ES-I3 (cell line): Measurements from ENCODE around the gene RNFT2.
A peak's percentile ranks its signal among the peaks of the same experiment; 100 is the strongest.
"Not testable (repeated sequence)": the region's sequence is repeated elsewhere in the genome, so short reads cannot be mapped to it uniquely, and the experiment has no call there.

Source experiments
- H3K36me3 ChIP-seq: 2 replicates; pipeline ENCODE4 v1.6.1; 2013; ENCODE audit warnings: mild to moderate bottlenecking, low read length, control low read depth, moderate library complexity; ENCODE audit not compliant: insufficient read depth
- H3K4me1 ChIP-seq: 2 replicates; pipeline ENCODE4 v1.6.1; 2013; ENCODE audit warnings: mild to moderate bottlenecking, control low read depth, low read length; ENCODE audit not compliant: insufficient read depth
- H3K9ac ChIP-seq: 2 replicates; pipeline ENCODE4 v1.6.1; 2013; ENCODE audit warnings: low read depth, mild to moderate bottlenecking, low read length, moderate library complexity
- H3K9me3 ChIP-seq: 2 replicates; pipeline ENCODE4 v1.6.1; 2013; ENCODE audit warnings: mild to moderate bottlenecking, low read length, moderate library complexity; ENCODE audit not compliant: control insufficient read depth, insufficient read depth

RNFT2 gene

DNA sequence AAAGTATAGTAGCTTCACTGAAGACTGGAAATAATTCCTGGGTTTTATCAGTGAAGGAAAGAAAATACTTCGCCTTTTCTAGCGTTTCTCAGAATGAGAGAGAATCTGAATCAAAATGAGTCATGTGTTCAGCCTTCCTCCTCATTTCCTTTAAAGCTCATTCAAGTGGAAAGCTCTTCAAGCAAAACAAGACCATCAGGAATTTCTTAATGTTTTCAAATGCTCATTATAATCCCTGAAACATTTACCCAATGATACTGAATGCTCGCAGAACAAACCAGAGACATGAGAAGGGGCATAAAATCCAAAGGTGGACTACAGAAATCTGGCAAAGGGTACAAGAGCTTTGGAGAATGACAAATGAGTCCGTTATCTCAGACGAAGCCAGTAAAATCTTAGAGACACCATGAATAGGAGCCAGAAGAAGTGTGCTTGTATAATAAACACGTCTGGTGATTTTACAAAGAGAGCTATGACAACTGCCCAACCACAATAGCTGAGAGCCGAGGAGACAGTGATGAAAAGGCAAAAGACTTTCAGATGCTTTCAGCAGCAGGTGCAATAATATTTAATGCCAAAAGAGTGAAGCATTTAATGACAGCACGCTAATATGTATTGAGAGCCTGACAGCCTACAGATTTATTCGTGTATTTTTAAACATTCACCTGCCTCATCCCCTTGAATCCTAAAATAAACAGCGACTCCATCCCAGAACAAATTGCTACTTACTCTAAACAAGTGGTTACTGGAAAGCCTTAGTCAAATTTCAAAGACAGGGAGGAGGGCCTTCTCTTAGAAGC, 19.3 kb upstream of the RNFT2 start:
- Histone ChIP-seq H3K9me3 (no peaks in the 10 kb centered on the region), H3K9ac (no peak overlapping the region; the same call in 1 of the 2 replicates), H3K36me3 (peaks cover 12% of the 10 kb centered on the region), H3K4me1 (peaks cover 17% of the 10 kb centered on the region)

DNA sequence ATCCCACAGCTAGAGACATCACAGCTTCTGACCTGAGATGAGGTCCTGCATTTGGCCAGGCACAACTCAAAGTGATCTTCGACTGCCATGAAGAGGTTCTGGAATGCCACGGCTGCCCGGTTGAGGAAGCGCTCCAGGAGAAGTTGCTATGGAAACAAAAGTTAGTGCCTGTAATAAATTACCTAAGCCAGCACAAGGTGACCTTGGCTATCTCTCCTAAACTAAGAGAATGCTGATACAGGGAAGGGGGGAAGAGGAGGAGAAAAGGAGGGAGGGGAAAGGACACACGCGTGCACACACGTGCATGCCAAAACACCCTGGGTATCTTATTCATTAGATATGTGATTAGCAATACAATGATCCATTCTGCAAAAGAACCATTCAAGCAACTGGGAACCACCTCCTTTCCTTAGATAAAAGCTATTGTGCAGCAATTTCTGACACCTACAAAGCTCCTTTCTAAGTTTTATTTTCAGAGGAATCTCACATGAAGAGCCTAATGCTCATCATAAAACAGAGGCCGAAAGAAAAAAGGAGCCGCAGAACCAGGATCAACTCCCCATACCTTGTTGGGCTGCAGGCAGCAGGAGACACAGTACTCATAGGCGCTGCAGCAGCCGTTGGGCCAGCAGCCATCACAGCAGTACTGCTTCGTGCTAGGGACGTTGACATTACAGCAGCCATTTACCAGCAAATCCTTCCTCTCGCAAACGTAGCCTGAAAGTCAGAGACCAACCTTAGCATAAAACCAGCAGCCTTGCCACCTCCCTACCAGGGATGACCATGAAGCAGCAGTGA, 18.2 kb upstream of the RNFT2 start:
- Histone ChIP-seq H3K9ac (no peak overlapping the region), H3K9me3 (no peaks in the 10 kb centered on the region), H3K4me1 (peaks cover 17% of the 10 kb centered on the region), H3K36me3 (peaks cover 12% of the 10 kb centered on the region)

DNA sequence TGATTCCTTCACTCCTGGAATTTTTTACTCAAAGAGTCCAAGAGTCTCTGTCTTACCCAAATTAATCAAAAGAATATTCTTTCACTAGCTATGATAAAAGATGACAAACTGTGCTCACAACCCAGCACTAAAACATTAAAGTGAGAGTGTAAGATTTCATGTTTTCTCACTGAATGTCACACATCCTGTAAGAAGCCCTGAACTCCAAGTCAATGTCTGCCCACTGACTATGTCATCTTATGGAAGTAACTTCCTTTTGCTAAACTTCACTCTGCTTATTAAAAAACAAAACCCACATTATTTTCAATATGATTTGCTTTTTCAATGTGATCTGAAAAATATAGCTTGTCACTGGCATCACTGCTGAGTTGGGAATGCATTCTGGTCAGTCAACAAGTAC, 15.9 kb upstream of the RNFT2 start:
- peaks cover 5% of the 10 kb centered on the region for H3K36me3 ChIP-seq
- H3K4me1 ChIP-seq = peaks cover 22% of the 10 kb centered on the region
- no peaks in the 10 kb centered on the region for H3K9me3 ChIP-seq
- H3K9ac ChIP-seq = no peak overlapping the region

DNA sequence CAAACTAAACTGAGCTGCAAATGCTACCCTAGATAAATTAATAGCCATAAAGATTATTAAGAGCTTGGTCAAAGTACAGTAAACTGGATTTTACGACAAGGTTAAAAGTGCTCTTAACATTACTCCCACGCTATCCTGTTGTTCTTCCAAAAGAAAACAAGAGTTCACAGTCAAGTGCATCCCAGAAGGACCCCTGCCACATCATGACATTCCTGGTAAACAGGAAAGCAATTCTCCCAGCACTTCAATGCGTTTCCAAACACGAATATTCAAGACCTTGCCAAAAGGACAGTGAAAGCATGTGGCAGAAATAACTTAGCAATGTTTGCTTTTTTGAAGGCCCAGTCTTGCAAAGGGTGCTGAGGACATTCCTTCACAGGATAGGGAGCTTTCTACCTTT, 11.4 kb upstream of the RNFT2 start:
- H3K9ac ChIP-seq = no peak overlapping the region
- no peaks in the 10 kb centered on the region for H3K9me3 ChIP-seq
- peaks cover 7% of the 10 kb centered on the region; the same call in 1 of the 2 replicates for H3K4me1 ChIP-seq
- peaks cover 4% of the 10 kb centered on the region; the same call in 1 of the 2 replicates for H3K36me3 ChIP-seq

DNA sequence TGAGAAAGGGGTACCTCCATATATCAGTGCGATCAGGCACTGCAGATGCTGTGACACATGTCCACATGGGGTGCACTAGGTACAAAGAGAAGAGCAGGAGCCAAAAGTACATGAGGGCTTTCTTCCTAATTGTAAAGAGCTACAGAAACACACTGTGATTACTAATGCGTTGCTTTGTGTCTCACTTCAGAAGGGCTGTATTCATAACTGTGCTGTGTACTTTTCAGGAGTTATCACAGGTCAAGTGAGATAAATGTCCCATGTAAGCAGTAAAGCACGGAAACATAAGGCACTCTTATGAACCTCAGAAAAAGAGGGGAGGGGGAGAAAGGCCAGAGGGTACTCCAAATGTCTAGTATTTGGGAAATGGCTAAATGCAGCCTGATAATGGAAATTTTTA, 10.9 kb upstream of the RNFT2 start:
- Histone ChIP-seq H3K9me3 (no peaks in the 10 kb centered on the region), H3K9ac (no peak overlapping the region), H3K4me1 (peaks cover 7% of the 10 kb centered on the region; the same call in 1 of the 2 replicates), H3K36me3 (no peaks in the 10 kb centered on the region)

DNA sequence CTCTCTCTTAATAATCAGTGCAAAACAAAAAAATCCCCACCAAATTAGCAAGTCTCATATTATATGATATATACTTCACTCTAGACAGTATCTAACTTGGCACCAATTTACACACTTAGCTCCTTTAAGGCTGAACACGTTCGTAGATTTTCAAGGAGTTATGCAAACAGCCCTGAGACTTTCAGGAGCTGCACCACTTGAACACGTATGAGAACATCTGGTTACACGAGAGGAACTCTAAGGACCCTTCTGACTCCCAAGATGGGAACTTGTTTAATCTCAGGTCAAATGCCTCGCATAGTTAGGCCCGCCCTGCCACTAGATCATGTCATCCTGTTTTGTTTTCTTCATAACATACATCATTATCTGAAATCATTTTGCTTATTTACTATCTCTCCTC, 10.2 kb upstream of the RNFT2 start:
- H3K4me1 ChIP-seq = peaks cover 7% of the 10 kb centered on the region; the same call in 1 of the 2 replicates
- H3K36me3 ChIP-seq = no peaks in the 10 kb centered on the region
- no peaks in the 10 kb centered on the region for H3K9me3 ChIP-seq
- no peak overlapping the region for H3K9ac ChIP-seq

DNA sequence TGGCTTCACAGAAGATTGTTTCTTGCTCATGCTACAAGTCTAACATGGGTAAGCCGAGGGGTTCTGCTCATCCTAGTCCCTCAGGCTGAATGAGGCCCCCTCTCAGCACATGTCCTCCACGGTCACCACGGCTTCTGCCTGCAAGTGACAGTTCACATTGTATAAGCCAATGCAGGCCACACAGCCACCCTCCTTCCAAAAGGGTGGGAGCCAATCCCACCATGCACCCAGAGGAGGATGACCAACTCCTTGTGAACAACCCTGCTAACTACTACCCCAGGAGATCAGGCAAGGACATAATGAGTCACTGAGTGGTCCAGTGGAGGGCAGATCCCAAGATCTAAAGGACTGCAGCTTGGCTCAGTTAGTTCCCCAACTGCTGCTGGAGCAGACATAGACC, 6.3 kb upstream of the RNFT2 start:
- Histone ChIP-seq H3K4me1 (peaks cover 10% of the 10 kb centered on the region; the same call in 1 of the 2 replicates), H3K9ac (no peak overlapping the region), H3K9me3 (no peaks in the 10 kb centered on the region), H3K36me3 (peaks cover 7% of the 10 kb centered on the region; the same call in 1 of the 2 replicates)

DNA sequence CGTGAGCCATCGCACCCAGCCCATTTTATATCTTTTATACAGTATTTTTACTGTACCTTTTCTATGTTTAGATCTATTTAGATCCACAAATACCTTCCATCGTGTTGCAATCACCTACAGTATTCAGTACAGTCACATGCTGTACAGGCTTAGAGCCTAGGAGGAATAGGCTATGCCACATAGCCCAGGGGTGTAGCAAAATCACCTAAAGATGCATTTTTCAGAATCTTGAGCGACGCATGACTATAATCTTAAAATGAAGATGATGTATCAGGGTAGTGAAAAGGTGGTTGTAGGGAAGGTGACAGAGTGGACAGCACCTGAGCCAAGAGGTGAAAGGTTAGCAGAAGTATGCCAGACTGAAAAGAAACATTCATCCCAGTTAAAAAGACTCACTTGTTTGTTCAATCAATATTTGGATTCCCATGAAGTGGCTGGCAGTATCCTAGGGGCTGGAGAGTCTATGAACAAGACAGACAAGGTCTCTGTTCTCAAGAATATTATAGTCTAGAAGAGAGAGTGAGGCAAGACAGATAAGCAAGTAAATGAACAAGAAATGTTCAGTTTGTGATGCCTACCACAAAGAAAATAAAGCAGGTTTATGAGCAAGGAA, 3.9 kb upstream of the RNFT2 start:
- 0 out of 2 replicates have a peak, but pooled peaks cover 6% of the 10 kb centered on the region for H3K4me1 ChIP-seq
- H3K9me3 ChIP-seq = no peaks in the 10 kb centered on the region
- H3K36me3 ChIP-seq = peaks cover 7% of the 10 kb centered on the region; the same call in 1 of the 2 replicates
- no peak overlapping the region for H3K9ac ChIP-seq

DNA sequence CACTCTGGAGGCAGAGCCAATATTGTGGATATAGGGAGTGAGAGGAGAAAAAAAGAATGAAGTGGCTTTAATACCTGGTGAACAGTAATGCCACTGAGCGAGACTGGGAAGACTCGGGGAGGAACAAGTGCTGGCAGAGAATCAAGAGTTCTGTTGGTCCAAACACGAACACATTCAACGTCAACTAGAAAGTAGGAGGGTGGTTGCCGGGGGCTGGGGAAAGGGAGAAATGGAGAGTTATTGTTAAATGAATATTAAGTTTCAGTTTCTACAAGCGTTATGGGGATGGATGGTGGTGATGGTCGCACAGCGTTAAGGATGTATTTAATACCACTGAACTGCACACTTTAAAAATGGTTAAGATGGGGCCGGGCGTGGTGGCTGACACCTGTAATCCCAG, 3.0 kb upstream of the RNFT2 start:
- Histone ChIP-seq H3K9ac (no peak overlapping the region), H3K4me1 (0 out of 2 replicates have a peak, but pooled peaks cover 6% of the 10 kb centered on the region), H3K36me3 (peaks cover 7% of the 10 kb centered on the region; the same call in 1 of the 2 replicates), H3K9me3 (no peaks in the 10 kb centered on the region)

DNA sequence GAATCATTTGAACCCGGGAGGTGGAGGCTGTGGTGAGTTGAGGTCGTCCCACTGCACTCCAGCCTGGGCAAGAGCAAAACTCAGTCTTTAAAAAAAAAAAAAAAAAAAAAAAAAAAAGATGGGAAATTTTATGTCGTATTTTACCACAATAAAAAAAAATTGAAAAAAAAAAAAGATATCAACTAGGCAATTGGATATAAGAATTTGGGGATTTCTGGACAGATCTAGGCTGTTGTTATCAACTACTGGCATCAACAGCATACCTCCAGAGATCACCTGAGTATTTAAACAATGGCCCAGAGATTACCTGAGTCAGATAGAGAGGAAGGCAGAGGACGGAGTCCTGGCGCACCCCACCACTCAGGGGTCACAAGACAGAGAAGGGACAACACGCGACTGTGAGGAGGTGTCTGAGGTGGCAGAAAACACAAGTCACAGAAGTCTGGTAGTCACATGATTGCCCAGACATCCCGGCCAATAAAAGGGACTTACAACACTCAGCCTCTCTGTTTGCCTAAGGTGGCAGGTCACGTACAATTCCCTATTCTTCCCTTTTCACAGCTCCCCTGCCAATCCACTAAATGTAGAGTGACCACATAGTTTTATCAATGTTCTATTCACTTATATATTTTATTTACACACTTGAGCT, 2.0 kb upstream of the RNFT2 start:
- H3K36me3 ChIP-seq = peaks cover 7% of the 10 kb centered on the region; the same call in 1 of the 2 replicates
- H3K9ac ChIP-seq = peak overlapping the region; percentile 75; the same call in 1 of the 2 replicates
- no peaks in the 10 kb centered on the region for H3K9me3 ChIP-seq
- 0 out of 2 replicates have a peak, but pooled peaks cover 6% of the 10 kb centered on the region for H3K4me1 ChIP-seq

DNA sequence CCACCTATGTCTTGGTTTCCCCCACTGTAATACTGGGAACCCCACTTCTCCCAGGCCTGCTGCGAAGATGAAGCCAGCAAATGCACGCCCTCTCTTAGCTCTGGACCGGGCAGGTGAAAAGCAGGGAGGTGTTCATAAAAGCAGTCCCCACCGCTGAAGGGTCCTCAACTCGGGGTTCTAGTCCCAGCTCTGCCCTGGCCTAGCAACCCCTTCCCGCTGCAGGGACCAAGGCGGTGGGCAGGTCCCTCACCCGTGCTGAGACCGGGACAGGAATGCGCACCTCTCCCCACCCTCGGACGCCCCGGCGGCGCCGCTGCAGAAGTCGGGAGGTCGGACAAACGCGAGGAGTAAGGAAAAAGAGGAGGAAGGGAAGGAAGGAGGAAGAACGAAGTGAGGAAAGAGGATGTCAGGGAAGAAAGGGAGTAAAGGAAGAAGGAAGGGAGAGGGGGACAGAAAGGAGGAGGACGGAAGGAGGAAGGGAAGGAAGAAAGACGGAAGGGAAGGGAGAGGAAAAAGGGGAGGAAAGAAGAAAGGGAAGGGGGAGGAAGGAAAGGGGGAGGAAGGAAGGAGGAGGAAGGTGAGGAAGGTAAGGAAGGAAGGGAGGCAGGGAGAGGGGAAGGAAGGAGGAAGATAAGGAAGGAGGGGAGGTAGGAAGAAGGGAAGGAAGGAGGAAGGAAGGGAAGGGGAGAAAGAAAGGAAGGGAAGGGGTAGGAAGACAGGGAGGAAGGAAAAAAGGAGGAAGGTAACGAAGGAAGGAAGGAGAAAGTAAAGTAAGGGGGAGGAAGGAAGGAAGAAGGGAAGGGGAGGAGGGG, 947 bp upstream of the RNFT2 start:
- Histone ChIP-seq H3K9me3 (no peaks in the 10 kb centered on the region), H3K36me3 (peaks cover 10% of the 10 kb centered on the region; the same call in 1 of the 2 replicates), H3K9ac (peak overlapping the region; percentile 75), H3K4me1 (0 out of 2 replicates have a peak, but pooled peaks cover 6% of the 10 kb centered on the region)

DNA sequence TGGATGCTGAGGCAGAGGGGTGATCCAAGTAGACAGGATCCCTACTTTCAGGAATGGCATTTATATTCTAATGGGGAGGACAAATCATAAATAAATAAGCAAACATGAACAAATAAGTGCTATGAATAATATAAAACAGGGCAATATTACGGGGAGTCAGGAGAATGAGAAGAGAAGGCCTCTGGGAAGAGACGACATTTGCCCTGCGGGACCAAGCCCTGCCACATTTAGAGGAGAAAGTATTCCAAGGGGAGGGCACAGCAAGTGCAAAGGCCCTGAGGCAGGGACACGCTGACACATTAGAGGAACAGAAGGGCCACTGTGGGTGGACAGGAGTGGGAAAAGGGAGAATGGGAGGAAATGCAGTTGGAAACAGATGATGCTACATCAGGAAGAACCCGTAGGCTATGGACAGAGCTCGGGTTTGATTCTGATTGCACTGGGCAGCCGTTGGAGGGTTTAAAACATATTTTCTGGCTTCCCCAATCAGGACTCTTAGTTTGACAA, 1.3 kb downstream of the RNFT2 start:
- Histone ChIP-seq H3K36me3 (peaks cover 8% of the 10 kb centered on the region; the same call in 1 of the 2 replicates), H3K4me1 (0 out of 2 replicates have a peak, but pooled peaks cover 6% of the 10 kb centered on the region), H3K9me3 (no peaks in the 10 kb centered on the region), H3K9ac (no peak overlapping the region)

DNA sequence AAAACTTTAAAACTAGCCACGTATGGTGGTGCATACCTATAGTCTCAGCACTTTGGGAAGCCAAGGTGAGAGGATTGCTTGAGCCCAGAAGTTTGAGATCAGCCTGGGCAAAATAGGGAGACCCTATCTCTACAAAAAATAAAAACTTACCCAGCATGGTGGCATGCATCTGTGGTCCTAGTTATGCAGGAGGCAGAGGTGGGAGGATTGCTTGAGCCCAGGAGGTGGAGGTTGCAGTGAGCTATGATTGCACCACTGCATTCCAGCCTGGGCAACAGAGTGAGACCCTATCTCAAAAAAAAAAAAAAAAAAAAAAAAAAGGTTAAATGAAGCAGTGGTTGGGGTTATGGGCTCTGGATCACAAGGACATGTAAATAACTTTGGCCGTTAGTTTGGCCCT, 4.7 kb downstream of the RNFT2 start:
- not testable (repeated sequence) for H3K4me1 ChIP-seq, H3K36me3 ChIP-seq, H3K9me3 ChIP-seq, H3K9ac ChIP-seq
